ENCODE measurements around the gene OGFOD3.

The OGFOD3 gene

GRCh38 chr17:82443465-82444283 lies 25.3 kb upstream of the OGFOD3 start:
- Histone ChIP-seq H3K9me3 (ENCODE audit: severe bottlenecking) (no peaks in the 10 kb centered on the region), H3K36me3 (peaks cover 65% of the 10 kb centered on the region), H3K27ac (no peak overlapping the region), H3K27me3 (ENCODE audit: insufficient read depth, low read depth, severe bottlenecking) (no peaks in the 10 kb centered on the region), H3K4me3 (ENCODE audit: low read depth, low read length) (no peak overlapping the region)
- no peak for TF ChIP-seq CTCF (IDR thresholded peaks at IDR 0.05; ENCODE audit: low read depth, low read length)
- DNase-seq, result no peak

- no peaks in the 10 kb centered on the region for H3K9me3 ChIP-seq (ENCODE audit: severe bottlenecking)
- no peaks in the 10 kb centered on the region for H3K27me3 ChIP-seq (ENCODE audit: insufficient read depth, low read depth, severe bottlenecking)
- H3K27ac ChIP-seq, result no peak overlapping the region
- DNase-seq, result no peak
- TF ChIP-seq CTCF (IDR thresholded peaks at IDR 0.05; ENCODE audit: low read depth, low read length), result no peak
- peaks cover 64% of the 10 kb centered on the region for H3K36me3 ChIP-seq
- H3K4me3 ChIP-seq (ENCODE audit: low read depth, low read length), result no peak overlapping the region
Observed at GRCh38 chr17:82442643-82443464, 24.5 kb upstream of the OGFOD3 start.

GRCh38 chr17:82441691-82442487 lies 23.5 kb upstream of the OGFOD3 start:
- Histone ChIP-seq H3K27me3 (ENCODE audit: insufficient read depth, low read depth, severe bottlenecking) (no peaks in the 10 kb centered on the region), H3K27ac (no peak overlapping the region), H3K9me3 (ENCODE audit: severe bottlenecking) (no peaks in the 10 kb centered on the region), H3K4me3 (ENCODE audit: low read depth, low read length) (no peak overlapping the region), H3K36me3 (peaks cover 68% of the 10 kb centered on the region)
- no peak for DNase-seq
- no peak for TF ChIP-seq CTCF (IDR thresholded peaks at IDR 0.05; ENCODE audit: low read depth, low read length)

GRCh38 chr17:82440991-82441627 lies 22.7 kb upstream of the OGFOD3 start:
- Histone ChIP-seq H3K27ac (peak overlapping the region; percentile 1; the same call in 1 of the 2 replicates), H3K36me3 (peaks cover 71% of the 10 kb centered on the region), H3K27me3 (ENCODE audit: insufficient read depth, low read depth, severe bottlenecking) (no peaks in the 10 kb centered on the region), H3K4me3 (ENCODE audit: low read depth, low read length) (no peak overlapping the region), H3K9me3 (ENCODE audit: severe bottlenecking) (no peaks in the 10 kb centered on the region)
- no peak for TF ChIP-seq CTCF (IDR thresholded peaks at IDR 0.05; ENCODE audit: low read depth, low read length)
- DNase-seq, result peak; percentile 85

- H3K27ac ChIP-seq, result peak overlapping the region; percentile 1; the same call in 1 of the 2 replicates
- no peak for DNase-seq
- no peak overlapping the region for H3K4me3 ChIP-seq (ENCODE audit: low read depth, low read length)
- H3K27me3 ChIP-seq (ENCODE audit: insufficient read depth, low read depth, severe bottlenecking), result no peaks in the 10 kb centered on the region
- no peaks in the 10 kb centered on the region for H3K9me3 ChIP-seq (ENCODE audit: severe bottlenecking)
- peaks cover 72% of the 10 kb centered on the region for H3K36me3 ChIP-seq
- TF ChIP-seq CTCF (IDR thresholded peaks at IDR 0.05; ENCODE audit: low read depth, low read length), result no peak
Observed at GRCh38 chr17:82440469-82440981, 22.1 kb upstream of the OGFOD3 start.

Measured in WERI-Rb-1 (cell line).